ENCODE results near the gene KCND2. TPM values are rescaled to one million over a fixed set of nuclear protein-coding genes. Genes with fewer than 3 reads are reported as not detected.

KCND2 gene
- total and polyA plus RNA-seq, 2 of the 4 experiments (the other 2 are of a cell fraction), result under 0.01 TPM; not detected in 1

DNA sequence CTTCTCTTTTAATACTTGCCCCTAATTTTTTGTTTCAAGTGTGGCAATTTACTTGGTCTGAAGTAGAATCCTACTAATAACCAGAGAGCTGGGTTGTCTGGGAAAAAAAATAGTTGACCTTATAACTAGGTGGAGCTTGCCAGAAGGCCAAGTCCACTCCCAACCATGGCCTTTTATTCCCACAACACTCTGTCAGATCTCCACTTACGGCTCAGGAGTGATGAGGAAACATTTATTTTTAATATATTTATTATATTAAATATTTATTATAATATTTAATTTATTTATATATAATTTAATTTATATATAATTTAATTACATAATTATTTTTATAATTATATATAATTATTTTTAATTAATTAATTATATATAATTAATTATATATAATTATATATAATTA is 526.2 kb downstream of the KCND2 start:
- CTCF ChIA-PET, result no interaction called here
- H4K20me1 ChIP-seq (ENCODE audit: insufficient read depth, low read length), result no peaks in the 10 kb centered on the region

More for the DNA sequence above, 526.2 kb downstream of the KCND2 start:
- H3K9me3 ChIP-seq (ENCODE audit: control insufficient read depth, insufficient read depth, low read length), result no peaks in the 10 kb centered on the region
- H3K56ac ChIP-seq (ENCODE audit: extremely low read depth, insufficient read depth, low read length), result no peak overlapping the region
- POLR2A ChIA-PET (ENCODE audit: unreplicated experiment), result no interaction called here
- no peak overlapping the region for H3K23ac ChIP-seq (ENCODE audit: low read depth, low read length)
- no peak overlapping the region for H2AK5ac ChIP-seq (ENCODE audit: low read depth, low read length)
- H3K9me1 ChIP-seq (ENCODE audit: insufficient read depth, low read length), result no peaks in the 10 kb centered on the region
- H2AK9ac ChIP-seq (replicated peaks; ENCODE audit: low read depth, low read length, poor library complexity), result no peak overlapping the region
- no peak overlapping the region for H2BK120ac ChIP-seq (ENCODE audit: low read depth, low read length)
- no peak overlapping the region for H2BK20ac ChIP-seq (ENCODE audit: low read depth, low read length)
- no CpG with 5 or more reads among the region's 1 CpG for WGBS, 2 experiments (ENCODE audit: extremely low coverage in 2 of 2, insufficient read length in 1 of 2)
- no peak overlapping the region for H3K27ac ChIP-seq (ENCODE audit: insufficient read depth, low read length)
- H3K14ac ChIP-seq (replicated peaks; ENCODE audit: low read depth, low read length), result no peak overlapping the region
- no peak overlapping the region for H2BK5ac ChIP-seq (ENCODE audit: low read depth, low read length, poor library complexity, severe bottlenecking)
- no peak overlapping the region for H2AFZ ChIP-seq (replicated peaks; ENCODE audit: low read length, poor library complexity)
- H3K9ac ChIP-seq (ENCODE audit: low read depth, low read length), result no peak overlapping the region
- peaks cover 2% of the 10 kb centered on the region; the same call in 1 of the 2 replicates for H3K4me1 ChIP-seq (ENCODE audit: control insufficient read depth, insufficient read depth, low read length)
- no peak overlapping the region for H4K5ac ChIP-seq (ENCODE audit: low read depth, low read length)
- H3K4me2 ChIP-seq (ENCODE audit: low read depth, low read length), result no peak overlapping the region
- H2BK15ac ChIP-seq (ENCODE audit: low read depth, low read length), result no peak overlapping the region
- no peak overlapping the region for H3K4me3 ChIP-seq (ENCODE audit: insufficient read depth, low read depth, low read length)
- no TSS peak for BruUV-seq (replicated peaks)
- in situ Hi-C loops (cut with MboI; ENCODE audit: low sequenced_read_pairs) (no loop called here), intact Hi-C loops (cut with micrococcal nuclease) (no loop called here), dilution Hi-C loops (cut with HindIII; ENCODE audit: low sequenced_read_pairs, unreplicated experiment) (no loop called here)
- H3K79me1 ChIP-seq (ENCODE audit: low read depth in 1 of 2, low read length in 2 of 2), result no peaks in the 10 kb centered on the region
- H3K27me3 ChIP-seq (ENCODE audit: control insufficient read depth, insufficient read depth, low read length), result no peaks in the 10 kb centered on the region
- ATAC-seq (ENCODE audit: low read depth), result no peak
- H3K36me3 ChIP-seq (ENCODE audit: control insufficient read depth, insufficient read depth, low read length), result peaks cover 7% of the 10 kb centered on the region; the same call in 1 of the 2 replicates
- no peak for DNase-seq
- H4K91ac ChIP-seq (ENCODE audit: insufficient read depth, low read depth, low read length), result no peak overlapping the region
- H4K8ac ChIP-seq (ENCODE audit: low read depth in 2 of 2, low read length in 2 of 2), result no peak overlapping the region
- no peak overlapping the region for H3K4ac ChIP-seq (ENCODE audit: low read depth, low read length)
- no peak overlapping the region for H3K18ac ChIP-seq (ENCODE audit: low read depth, low read length)
- TF ChIP-seq SMC3 (IDR thresholded peaks at IDR 0.05; ENCODE audit: low read depth, low read length) (no peak), RFX5 (IDR thresholded peaks at IDR 0.05; ENCODE audit: low read depth, low read length) (no peak), RCOR1 (IDR thresholded peaks at IDR 0.05; ENCODE audit: insufficient replicate concordance, low read length) (no peak)

Small RNA genes within 50 kb of the gene (microRNA-seq; reads per million reads assigned to microRNA genes)
- gene RNU6-581P (ENCODE audit: insufficient read depth, insufficient read length), result not detected

Small RNA genes within 50 kb of the gene (small RNA-seq; reads per million reads assigned to genes)
- 0 reads per million in 5 experiments for gene RNU6-581P
